ENCODE data around the gene SH3BP4. TPM values are rescaled to one million over a fixed set of nuclear protein-coding genes. Genes with fewer than 3 reads are reported as not detected.

Gene SH3BP4
- total RNA-seq, 1 donor from 2014 or later = 115 TPM

DNA sequence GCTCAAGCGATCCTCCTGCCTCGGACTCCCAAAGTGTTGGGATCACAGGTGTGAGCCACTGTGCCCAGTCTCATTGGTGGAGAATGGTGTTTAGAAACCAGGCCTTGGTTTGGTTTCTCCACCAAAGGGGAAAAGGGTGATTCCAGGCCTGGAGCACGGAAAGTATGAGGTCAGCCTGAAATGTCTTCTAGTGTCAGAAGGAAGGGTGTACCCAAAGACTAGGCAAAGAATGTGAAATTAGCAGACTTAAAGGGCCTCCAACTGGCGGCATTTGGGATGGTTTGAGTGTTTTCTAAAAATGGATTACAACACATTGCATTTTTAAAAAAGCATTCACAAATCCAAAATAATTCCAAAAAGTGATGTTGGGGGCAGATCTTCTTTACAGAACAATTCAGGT, 139.6 kb downstream of the SH3BP4 start:
- TF ChIP-seq, protein P1, sequence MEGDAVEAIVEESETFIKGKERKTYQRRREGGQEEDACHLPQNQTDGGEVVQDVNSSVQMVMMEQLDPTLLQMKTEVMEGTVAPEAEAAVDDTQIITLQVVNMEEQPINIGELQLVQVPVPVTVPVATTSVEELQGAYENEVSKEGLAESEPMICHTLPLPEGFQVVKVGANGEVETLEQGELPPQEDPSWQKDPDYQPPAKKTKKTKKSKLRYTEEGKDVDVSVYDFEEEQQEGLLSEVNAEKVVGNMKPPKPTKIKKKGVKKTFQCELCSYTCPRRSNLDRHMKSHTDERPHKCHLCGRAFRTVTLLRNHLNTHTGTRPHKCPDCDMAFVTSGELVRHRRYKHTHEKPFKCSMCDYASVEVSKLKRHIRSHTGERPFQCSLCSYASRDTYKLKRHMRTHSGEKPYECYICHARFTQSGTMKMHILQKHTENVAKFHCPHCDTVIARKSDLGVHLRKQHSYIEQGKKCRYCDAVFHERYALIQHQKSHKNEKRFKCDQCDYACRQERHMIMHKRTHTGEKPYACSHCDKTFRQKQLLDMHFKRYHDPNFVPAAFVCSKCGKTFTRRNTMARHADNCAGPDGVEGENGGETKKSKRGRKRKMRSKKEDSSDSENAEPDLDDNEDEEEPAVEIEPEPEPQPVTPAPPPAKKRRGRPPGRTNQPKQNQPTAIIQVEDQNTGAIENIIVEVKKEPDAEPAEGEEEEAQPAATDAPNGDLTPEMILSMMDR (IDR thresholded peaks at IDR 0.05; ENCODE audit: insufficient read depth, low read length, poor library complexity, severe bottlenecking) = no peak
- DNase-seq (ENCODE audit: low read depth) = no peak
- Histone ChIP-seq H3K36me3 (ENCODE audit: control insufficient read depth, insufficient read depth, low read length) (no peaks in the 10 kb centered on the region), H3K4me3 (ENCODE audit: low read depth, low read length) (no peak overlapping the region), H3K27me3 (ENCODE audit: control insufficient read depth, insufficient read depth, low read length) (no peaks in the 10 kb centered on the region)

DNA sequence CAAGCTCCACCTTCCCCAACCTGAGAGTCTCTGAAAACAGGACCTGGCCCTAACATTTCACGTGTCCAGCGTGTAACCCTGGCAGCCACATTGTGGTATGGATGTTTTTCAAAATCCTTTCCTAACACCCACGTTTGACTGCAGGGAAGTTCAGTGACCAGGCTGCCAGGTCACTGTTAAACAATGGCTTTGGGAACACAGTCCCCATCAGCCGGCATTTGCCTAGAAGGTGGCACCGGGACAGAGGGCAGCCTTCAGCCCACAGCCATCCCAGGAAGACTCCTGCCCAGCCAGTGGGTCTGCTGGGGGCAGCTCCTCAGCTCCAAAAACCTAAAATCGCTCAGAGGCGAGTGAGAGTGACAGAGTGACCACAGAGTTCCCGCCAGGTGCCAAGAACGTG, 140.2 kb downstream of the SH3BP4 start:
- TF ChIP-seq, protein P1 (IDR thresholded peaks at IDR 0.05; ENCODE audit: insufficient read depth, low read length, poor library complexity, severe bottlenecking) = no peak
- H3K27me3 ChIP-seq (ENCODE audit: control insufficient read depth, insufficient read depth, low read length) = no peaks in the 10 kb centered on the region
- H3K36me3 ChIP-seq (ENCODE audit: control insufficient read depth, insufficient read depth, low read length) = no peaks in the 10 kb centered on the region
- no peak for DNase-seq (ENCODE audit: low read depth)
- H3K4me3 ChIP-seq (ENCODE audit: low read depth, low read length) = no peak overlapping the region

DNA sequence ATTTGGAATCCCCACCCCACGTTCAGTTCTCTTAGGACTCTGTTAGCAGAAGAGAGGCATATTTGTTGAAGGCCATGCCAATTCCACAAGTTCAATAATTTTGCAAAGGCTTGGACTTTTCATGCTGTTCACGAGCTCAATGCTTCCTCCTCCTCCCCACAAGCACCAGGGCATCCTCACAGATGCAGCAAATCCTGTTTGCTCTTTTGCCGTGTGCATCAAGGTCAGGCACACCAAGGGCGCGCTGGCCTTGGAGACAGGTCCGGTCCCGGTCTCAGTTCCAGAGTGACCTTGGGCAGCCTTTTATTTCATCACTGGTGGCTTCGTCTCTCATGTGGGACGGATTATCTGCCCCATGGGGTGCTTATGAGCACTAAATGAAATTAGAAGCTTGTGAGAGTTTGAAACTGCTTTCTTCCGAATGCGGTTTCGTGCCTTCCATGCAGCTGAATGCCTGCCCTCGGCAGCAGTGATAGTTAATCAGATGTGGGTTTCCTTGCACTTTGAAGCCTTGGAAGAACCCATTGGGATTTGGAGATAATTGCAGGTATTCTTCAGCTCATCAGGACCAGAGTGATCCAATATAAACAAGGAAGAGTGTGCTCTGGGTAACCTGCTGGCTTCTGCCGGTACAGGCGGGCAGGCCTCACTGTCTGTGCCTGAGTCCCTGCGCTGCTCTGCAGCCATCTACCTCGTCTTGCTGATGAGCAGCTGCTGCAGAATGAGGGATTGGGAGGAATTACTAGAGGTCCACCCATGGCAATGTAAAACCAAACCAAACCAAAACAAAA, 140.8 kb downstream of the SH3BP4 start:
- H3K27me3 ChIP-seq (ENCODE audit: control insufficient read depth, insufficient read depth, low read length) = no peaks in the 10 kb centered on the region
- no peak for DNase-seq (ENCODE audit: low read depth)
- TF ChIP-seq, protein P1 (IDR thresholded peaks at IDR 0.05; ENCODE audit: insufficient read depth, low read length, poor library complexity, severe bottlenecking) = no peak
- no peaks in the 10 kb centered on the region for H3K36me3 ChIP-seq (ENCODE audit: control insufficient read depth, insufficient read depth, low read length)
- H3K4me3 ChIP-seq (ENCODE audit: low read depth, low read length) = no peak overlapping the region

DNA sequence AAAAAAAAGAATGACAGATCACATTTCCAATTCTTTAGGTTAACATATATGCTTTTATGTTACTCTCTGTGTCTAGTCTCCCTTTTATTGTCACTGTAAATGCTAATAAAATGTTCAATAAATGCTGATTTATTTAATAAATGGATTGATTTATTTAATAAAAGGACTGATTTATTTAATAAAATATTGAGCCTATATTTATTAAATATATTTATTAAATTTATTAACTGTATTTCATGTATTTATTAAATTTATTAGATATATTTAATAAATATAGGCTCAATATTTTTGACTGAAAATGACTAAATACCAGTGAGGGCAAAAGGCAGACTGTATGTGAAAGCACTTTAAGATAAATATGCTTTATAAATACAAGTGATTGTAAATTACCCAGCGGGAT, 142.6 kb downstream of the SH3BP4 start:
- DNase-seq (ENCODE audit: low read depth) = no peak
- TF ChIP-seq, protein P1 (IDR thresholded peaks at IDR 0.05; ENCODE audit: insufficient read depth, low read length, poor library complexity, severe bottlenecking) = no peak
- no peak overlapping the region for H3K4me3 ChIP-seq (ENCODE audit: low read depth, low read length)
- H3K27me3 ChIP-seq (ENCODE audit: control insufficient read depth, insufficient read depth, low read length) = no peaks in the 10 kb centered on the region
- no peaks in the 10 kb centered on the region for H3K36me3 ChIP-seq (ENCODE audit: control insufficient read depth, insufficient read depth, low read length)

DNA sequence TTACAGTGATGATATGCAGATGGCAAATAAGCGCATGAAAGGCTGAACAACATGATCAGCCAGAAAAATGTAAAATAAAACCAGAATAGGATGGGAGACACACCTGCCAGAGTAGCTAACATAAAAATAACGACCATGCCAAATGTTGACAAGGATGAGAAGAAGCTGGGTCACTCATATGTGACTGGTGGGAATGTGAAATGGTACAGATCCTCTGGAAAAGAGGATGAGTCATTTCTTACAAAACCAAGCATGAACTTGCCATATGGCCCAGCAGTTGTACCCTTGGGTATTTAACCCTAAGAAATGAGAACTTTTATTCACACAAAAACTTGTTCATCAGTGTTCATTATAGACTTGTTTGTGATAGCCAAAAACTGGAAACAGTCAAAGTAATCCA, 143.8 kb downstream of the SH3BP4 start:
- DNase-seq (ENCODE audit: low read depth) = no peak

More for the DNA sequence above, 143.8 kb downstream of the SH3BP4 start:
- no peaks in the 10 kb centered on the region for H3K36me3 ChIP-seq (ENCODE audit: control insufficient read depth, insufficient read depth, low read length)
- TF ChIP-seq, protein P1 (IDR thresholded peaks at IDR 0.05; ENCODE audit: insufficient read depth, low read length, poor library complexity, severe bottlenecking) = no peak
- H3K4me3 ChIP-seq (ENCODE audit: low read depth, low read length) = no peak overlapping the region
- no peaks in the 10 kb centered on the region for H3K27me3 ChIP-seq (ENCODE audit: control insufficient read depth, insufficient read depth, low read length)
